Liver (tissue), 9 donors: ENCODE data around the gene MUC6. TPM values are rescaled to one million over a fixed set of nuclear protein-coding genes. Genes with fewer than 3 reads are reported as not detected.

Experiments used
- DNase-seq: peaks from one replicate; pipeline ENCODE4 v3.0.0-alpha.2; 2017; ENCODE audit warnings: low spot score
- H3K27ac ChIP-seq, 2 donors: one replicate each; pipeline ENCODE4 v1.7.0; 2013; ENCODE audit warnings: inconsistent platforms in 2 of 2, low read length in 2 of 2, control low read depth in 1 of 2, low read depth in 1 of 2, mild to moderate bottlenecking in 1 of 2
- H3K27me3 ChIP-seq, 4 donors: one replicate each; pipeline versions ENCODE4 v1.6.1 to v1.7.0; 2013; ENCODE audit warnings: low read length in 3 of 4, inconsistent platforms in 1 of 4, mild to moderate bottlenecking in 1 of 4, moderate library complexity in 1 of 4; ENCODE audit not compliant: control insufficient read depth in 4 of 4, insufficient read depth in 4 of 4
- H3K36me3 ChIP-seq, 4 donors: one replicate each; pipeline versions ENCODE4 v1.6.1 to v1.7.0; 2013; ENCODE audit warnings: low read length in 3 of 4, mild to moderate bottlenecking in 3 of 4, low read depth in 1 of 4, moderate library complexity in 1 of 4; ENCODE audit not compliant: control insufficient read depth in 4 of 4, insufficient read depth in 3 of 4
- H3K4me1 ChIP-seq, 4 donors: one replicate each; pipeline versions ENCODE4 v1.6.1 to v1.7.0; 2013; ENCODE audit warnings: low read length in 3 of 4, mild to moderate bottlenecking in 3 of 4, moderate library complexity in 1 of 4; ENCODE audit not compliant: control insufficient read depth in 4 of 4, insufficient read depth in 4 of 4
- H3K4me3 ChIP-seq, 3 donors: one replicate each; pipeline versions ENCODE4 v1.6.1 to v1.7.0; 2013; ENCODE audit warnings: low read length in 3 of 3, control low read depth in 1 of 3, low read depth in 1 of 3, mild to moderate bottlenecking in 1 of 3
- H3K9ac ChIP-seq, 2 donors: one replicate each; pipeline ENCODE4 v1.7.0; 2013; ENCODE audit warnings: low read length in 2 of 2, mild to moderate bottlenecking in 2 of 2, moderate library complexity in 2 of 2, control low read depth in 1 of 2, low read depth in 1 of 2
- H3K9me3 ChIP-seq, 4 donors: one replicate each; pipeline versions ENCODE4 v1.6.1 to v1.7.0; 2013; ENCODE audit warnings: low read length in 3 of 4; ENCODE audit not compliant: control insufficient read depth in 4 of 4
- ATF3 ChIP-seq: IDR thresholded peaks from 2 replicates; pipeline ENCODE4 v1.6.1; 2016; ENCODE audit warnings: antibody characterized with exemption
- CTCF ChIP-seq: fragments of 150-350 bp; IDR thresholded peaks from 2 replicates; pipeline ENCODE4 v1.5.1; 2017; ENCODE audit warnings: improper control_type of control experiment, low read depth, low read length; ENCODE audit not compliant: missing input control
- EGR1 ChIP-seq, 2 donors: IDR thresholded peaks; 2 replicates each; pipeline ENCODE4 v1.6.1; 2016 to 2018; ENCODE audit warnings: antibody characterized with exemption in 2 of 2, low read depth in 2 of 2
- FOXA2 ChIP-seq: IDR thresholded peaks from 2 replicates; pipeline ENCODE4 v1.6.1; 2016; ENCODE audit warnings: antibody characterized with exemption
- HNF4A ChIP-seq, 2 donors: conservative IDR thresholded peaks; 2 replicates each; pipeline ENCODE4 v1.6.1; 2016; ENCODE audit warnings: antibody characterized with exemption in 2 of 2, mild to moderate bottlenecking in 2 of 2
- HNF4G ChIP-seq: IDR thresholded peaks from 2 replicates; pipeline ENCODE4 v1.6.1; 2016; ENCODE audit warnings: antibody characterized with exemption
- JUND ChIP-seq, 2 donors: IDR thresholded peaks; 2 replicates each; pipeline ENCODE4 v1.6.1; 2016; ENCODE audit warnings: antibody characterized with exemption in 2 of 2
- MAX ChIP-seq: IDR thresholded peaks from 2 replicates; pipeline ENCODE4 v1.6.1; 2016; ENCODE audit warnings: antibody characterized with exemption
- NR2F2 ChIP-seq: IDR thresholded peaks from 2 replicates; pipeline ENCODE4 v1.6.1; 2016; ENCODE audit warnings: antibody characterized with exemption
- RAD21 ChIP-seq, 2 donors: IDR thresholded peaks; 2 replicates each; pipeline ENCODE4 v1.6.1; 2016; ENCODE audit warnings: antibody characterized with exemption in 2 of 2, mild to moderate bottlenecking in 2 of 2
- REST ChIP-seq: IDR thresholded peaks from 2 replicates; pipeline ENCODE4 v1.6.1; 2016; ENCODE audit warnings: antibody characterized with exemption, mild to moderate bottlenecking
- RXRA ChIP-seq, 2 donors: IDR thresholded peaks; 2 replicates each; pipeline ENCODE4 v1.6.1; 2017 to 2018; ENCODE audit warnings: antibody characterized with exemption in 2 of 2, mild to moderate bottlenecking in 1 of 2
- SP1 ChIP-seq: IDR thresholded peaks from 2 replicates; pipeline ENCODE4 v1.6.1; 2018; ENCODE audit warnings: antibody characterized with exemption, mild to moderate bottlenecking
- TAF1 ChIP-seq: conservative IDR thresholded peaks from 2 replicates; pipeline ENCODE4 v1.6.1; 2016; ENCODE audit warnings: antibody characterized with exemption, mild to moderate bottlenecking
- YY1 ChIP-seq: IDR thresholded peaks from 2 replicates; pipeline ENCODE4 v1.6.1; 2016; ENCODE audit warnings: antibody characterized with exemption, mild to moderate bottlenecking
- WGBS: extraction: QIAGEN DNeasy Blood & Tissue Kit; methylation state at CpG from one replicate; pipeline ENCODE4 v1.1.7; 2013; 5-methylcytosine and 5-hydroxymethylcytosine counted together
- polyA plus RNA-seq, 2 donors: library from polyadenylated mRNA; stranded (reverse) in 1 of 2; unstranded in 1 of 2; fragments of 200-250 nt in 1 of 2; fragments of >200 nt in 1 of 2; fragmentation: Nextera tagmentation in 1 of 2; extraction: Ambion mirVana in 1 of 2; gene quantifications; one replicate each; pipeline versions ENCODE4 v1.2.1 to v1.2.3, GENCODE V29; 2013 to 2015
- total RNA-seq, 2 donors: library from RNA; depleted of rRNA; stranded (reverse); fragments of >200 nt; gene quantifications; one replicate each; pipeline ENCODE4 v1.2.3, GENCODE V29; 2014
- donor health status: healthy.
- donor health status: healthy.
- donor health status: healthy.
- donor health status: healthy.
- donor health status: healthy.

MUC6 gene
- total and polyA plus RNA-seq, 4 donors: 0.05 to 0.54 (median 0.18) TPM

- WGBS: 53% methylated on average over 16 of the region's 16 CpGs
- no peak for TF ChIP-seq NR2F2
- no peak for TF ChIP-seq RXRA (IDR thresholded peaks at IDR 0.05)
- TF ChIP-seq HNF4G: no peak
- no peak for TF ChIP-seq EGR1 (IDR thresholded peaks at IDR 0.05; ENCODE audit: low read depth in 2 of 2)
- no peak for TF ChIP-seq JUND (IDR thresholded peaks at IDR 0.05)
- TF ChIP-seq CTCF: no peak
- TF ChIP-seq FOXA2: no peak
- TF ChIP-seq YY1: no peak
- TF ChIP-seq SP1: no peak
- no peak for TF ChIP-seq HNF4A (conservative IDR thresholded peaks at IDR 0.05)
- TF ChIP-seq MAX: no peak
- no peak for TF ChIP-seq REST
- TF ChIP-seq RAD21 (IDR thresholded peaks at IDR 0.05): no peak
- TF ChIP-seq ATF3: no peak
- Histone ChIP-seq H3K9me3 (no peaks in the 10 kb centered on the region), H3K9ac (no peak overlapping the region), H3K27me3 (no peaks in the 10 kb centered on the region), H3K4me3 (no peak overlapping the region), H3K36me3 (peaks cover 0 to 1% (median 0%) of the 10 kb centered on the region in 4 donors), H3K4me1 (no peaks in the 10 kb centered on the region), H3K27ac (no peak overlapping the region)
- DNase-seq: no peak
These were observed 6.9 kb downstream of the MUC6 start for GRCh38 chr11:1029654-1030053.

GRCh38 chr11:1029051-1029450, 7.5 kb downstream of the MUC6 start:
- WGBS: 81% methylated on average over 25 of the region's 25 CpGs
- Histone ChIP-seq H3K9ac (no peak overlapping the region), H3K4me3 (no peak overlapping the region), H3K9me3 (no peaks in the 10 kb centered on the region), H3K27ac (no peak overlapping the region), H3K27me3 (no peaks in the 10 kb centered on the region), H3K4me1 (no peaks in the 10 kb centered on the region), H3K36me3 (peaks cover 0 to 2% (median 0%) of the 10 kb centered on the region in 4 donors)
- TF ChIP-seq TAF1 (no peak), SP1 (no peak), MAX (no peak), CTCF (no peak), EGR1 (IDR thresholded peaks at IDR 0.05; ENCODE audit: low read depth in 2 of 2) (no peak), RAD21 (IDR thresholded peaks at IDR 0.05) (no peak), REST (no peak), FOXA2 (no peak)
- DNase-seq: no peak
